Esophagus (tissue), 2 donors: ENCODE results near the gene FAM241A. TPM values are rescaled to one million over a fixed set of nuclear protein-coding genes. Genes with fewer than 3 reads are reported as not detected.
A peak's percentile ranks its signal among the peaks of the same experiment; 100 is the strongest.

Experiments used
- H3K27ac ChIP-seq, 2 donors: one replicate each; pipeline ENCODE4 v1.5.1; 2013; ENCODE audit warnings: low read depth in 2 of 2, mild to moderate bottlenecking in 2 of 2, inconsistent platforms in 1 of 2, low read length in 1 of 2, moderate library complexity in 1 of 2
- H3K27me3 ChIP-seq, 2 donors: one replicate each; pipeline ENCODE4 v1.6.1; 2013; ENCODE audit warnings: low read length in 2 of 2, control low read depth in 1 of 2, mild to moderate bottlenecking in 1 of 2; ENCODE audit not compliant: insufficient read depth in 2 of 2, control insufficient read depth in 1 of 2
- H3K36me3 ChIP-seq, 2 donors: one replicate each; pipeline ENCODE4 v1.6.1; 2013; ENCODE audit warnings: low read length in 1 of 2; ENCODE audit not compliant: control insufficient read depth in 2 of 2, insufficient read depth in 2 of 2
- H3K4me1 ChIP-seq, 2 donors: one replicate each; pipeline ENCODE4 v1.6.1; 2013; ENCODE audit warnings: low read length in 1 of 2; ENCODE audit not compliant: control insufficient read depth in 2 of 2, insufficient read depth in 2 of 2
- H3K4me3 ChIP-seq, 2 donors: one replicate each; pipeline ENCODE4 v1.5.1; 2013; ENCODE audit warnings: low read length in 2 of 2, mild to moderate bottlenecking in 2 of 2, low read depth in 1 of 2, moderate library complexity in 1 of 2
- H3K9me3 ChIP-seq, 2 donors: one replicate each; pipeline ENCODE4 v1.6.1; 2013; ENCODE audit warnings: mild to moderate bottlenecking in 2 of 2, low read depth in 1 of 2, low read length in 1 of 2, moderate library complexity in 1 of 2; ENCODE audit not compliant: control insufficient read depth in 2 of 2, insufficient read depth in 1 of 2
- WGBS, 2 donors: extraction: QIAGEN DNeasy Blood & Tissue Kit; methylation state at CpG; one replicate each; pipeline ENCODE4 v1.1.7; 2013; 5-methylcytosine and 5-hydroxymethylcytosine counted together
- polyA plus RNA-seq, 2 donors: library from polyadenylated mRNA; stranded (reverse); fragments of 200-250 nt; gene quantifications; one replicate each; pipeline ENCODE4 v1.2.3, GENCODE V29; 2013
- donor health status: healthy with polysubstance abuse.
- donor health status: Bipolar disorder and iron deficiency.

FAM241A gene
- polyA plus RNA-seq, 2 donors, result 1.3 to 2.0 TPM

GRCh38 chr4:112130906-112131305 is 14.3 kb upstream of the FAM241A start:
- no peaks in the 10 kb centered on the region for H3K4me1 ChIP-seq
- H3K36me3 ChIP-seq, result no peaks in the 10 kb centered on the region
- WGBS, 2 donors, result 22 to 32% methylated on average over 4 of the region's 4 CpGs
- no peaks in the 10 kb centered on the region for H3K9me3 ChIP-seq
- H3K4me3 ChIP-seq, result no peak overlapping the region
- no peaks in the 10 kb centered on the region for H3K27me3 ChIP-seq
- H3K27ac ChIP-seq, result no peak overlapping the region

- Histone ChIP-seq H3K4me1 (no peaks in the 10 kb centered on the region), H3K4me3 (no peak overlapping the region), H3K27ac (no peak overlapping the region), H3K27me3 (no peaks in the 10 kb centered on the region), H3K9me3 (no peaks in the 10 kb centered on the region), H3K36me3 (no peaks in the 10 kb centered on the region)
- WGBS, 2 donors, result 86 to 92% methylated on average over 5 of the region's 5 CpGs
Measured at GRCh38 chr4:112136551-112136950, 8.7 kb upstream of the FAM241A start.

- Histone ChIP-seq H3K27me3 (no peaks in the 10 kb centered on the region), H3K4me1 (no peaks in the 10 kb centered on the region), H3K9me3 (no peaks in the 10 kb centered on the region), H3K36me3 (no peaks in the 10 kb centered on the region), H3K4me3 (no peak overlapping the region), H3K27ac (no peak overlapping the region)
Measured at GRCh38 chr4:112138538-112138937, 6.7 kb upstream of the FAM241A start.

- WGBS, 2 donors, result 65 to 77% methylated on average over 2 of the region's 2 CpGs
- no peak overlapping the region for H3K27ac ChIP-seq
- H3K4me1 ChIP-seq, result no peaks in the 10 kb centered on the region
- H3K9me3 ChIP-seq, result no peaks in the 10 kb centered on the region
- H3K27me3 ChIP-seq, result no peaks in the 10 kb centered on the region
- no peak overlapping the region for H3K4me3 ChIP-seq
- no peaks in the 10 kb centered on the region for H3K36me3 ChIP-seq
Measured at GRCh38 chr4:112140536-112140935, 4.7 kb upstream of the FAM241A start.

GRCh38 chr4:112141366-112142138 is 3.7 kb upstream of the FAM241A start:
- Histone ChIP-seq H3K36me3 (no peaks in the 10 kb centered on the region), H3K27ac (no peak overlapping the region), H3K27me3 (no peaks in the 10 kb centered on the region), H3K4me1 (no peaks in the 10 kb centered on the region), H3K4me3 (no peak overlapping the region), H3K9me3 (no peaks in the 10 kb centered on the region)
- 70% methylated on average over 6 of the region's 6 CpGs for WGBS, 2 donors

- no peak overlapping the region for H3K4me3 ChIP-seq
- no peaks in the 10 kb centered on the region for H3K4me1 ChIP-seq
- H3K27me3 ChIP-seq, result no peaks in the 10 kb centered on the region
- no peak overlapping the region for H3K27ac ChIP-seq
- WGBS, 2 donors, result 95 to 100% methylated on average over 2 of the region's 2 CpGs
- H3K9me3 ChIP-seq, result no peaks in the 10 kb centered on the region
- H3K36me3 ChIP-seq, result no peaks in the 10 kb centered on the region
Measured at GRCh38 chr4:112142182-112142581, 3.1 kb upstream of the FAM241A start.

- H3K4me1 ChIP-seq, result no peaks in the 10 kb centered on the region
Measured at GRCh38 chr4:112143781-112144180, 1.5 kb upstream of the FAM241A start.

GRCh38 chr4:112144546-112145325 is 518 bp upstream of the FAM241A start:
- Histone ChIP-seq H3K27ac (no peak overlapping the region), H3K27me3 (no peaks in the 10 kb centered on the region), H3K36me3 (no peaks in the 10 kb centered on the region), H3K4me3 (peak overlapping the region in 1 of 2 donors; percentile 89), H3K9me3 (no peaks in the 10 kb centered on the region), H3K4me1 (no peaks in the 10 kb centered on the region)
- 61 to 71% methylated on average over 19 to 20 of the region's 20 CpGs for WGBS, 2 donors

More at GRCh38 chr4:112143781-112144180, 1.5 kb upstream of the FAM241A start:
- H3K36me3 ChIP-seq, result no peaks in the 10 kb centered on the region
- H3K4me3 ChIP-seq, result no peak overlapping the region
- no peaks in the 10 kb centered on the region for H3K27me3 ChIP-seq
- 95 to 97% methylated on average over 3 of the region's 3 CpGs for WGBS, 2 donors
- no peak overlapping the region for H3K27ac ChIP-seq
- no peaks in the 10 kb centered on the region for H3K9me3 ChIP-seq

GRCh38 chr4:112145790-112146501 is 692 bp downstream of the FAM241A start:
- Histone ChIP-seq H3K9me3 (no peaks in the 10 kb centered on the region), H3K27me3 (no peaks in the 10 kb centered on the region), H3K4me1 (no peaks in the 10 kb centered on the region), H3K4me3 (peak overlapping the region; percentile 89 to 99), H3K27ac (peak overlapping the region; percentile 91), H3K36me3 (no peaks in the 10 kb centered on the region)
- WGBS, 2 donors, result 0 to 1% methylated on average over 52 to 53 of the region's 53 CpGs
